ELF-1 (cell line): ENCODE measurements around the gene EXOC4.
"Not testable (repeated sequence)": the region's sequence is repeated elsewhere in the genome, so short reads cannot be mapped to it uniquely, and the experiment has no call there.

Experiments used
- DNase-seq: peaks from one replicate; pipeline ENCODE4 v3.0.0-alpha.2; 2016; ENCODE audit warnings: low read depth, low spot score

Gene EXOC4

DNA sequence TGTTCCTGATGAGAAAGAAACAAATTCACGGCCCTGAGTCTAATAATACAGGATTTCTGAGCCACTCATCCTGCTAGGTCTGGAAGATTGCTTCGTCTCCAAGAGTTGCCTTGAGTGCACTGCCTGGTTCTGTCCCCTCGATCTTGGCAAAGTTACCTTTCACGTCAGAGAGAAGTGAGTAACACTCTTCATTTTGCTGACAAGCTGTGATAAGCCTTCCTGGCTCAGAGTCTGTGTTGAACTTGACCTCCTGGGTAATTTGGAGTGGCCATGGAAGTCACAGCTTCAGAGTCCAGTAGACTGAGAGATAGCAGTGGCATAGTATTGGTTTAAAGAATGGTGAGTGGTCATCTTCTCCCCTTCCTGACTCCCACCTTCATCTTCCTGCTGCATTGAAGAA, 809.6 kb downstream of the EXOC4 start:
- DNase-seq: no peak

DNA sequence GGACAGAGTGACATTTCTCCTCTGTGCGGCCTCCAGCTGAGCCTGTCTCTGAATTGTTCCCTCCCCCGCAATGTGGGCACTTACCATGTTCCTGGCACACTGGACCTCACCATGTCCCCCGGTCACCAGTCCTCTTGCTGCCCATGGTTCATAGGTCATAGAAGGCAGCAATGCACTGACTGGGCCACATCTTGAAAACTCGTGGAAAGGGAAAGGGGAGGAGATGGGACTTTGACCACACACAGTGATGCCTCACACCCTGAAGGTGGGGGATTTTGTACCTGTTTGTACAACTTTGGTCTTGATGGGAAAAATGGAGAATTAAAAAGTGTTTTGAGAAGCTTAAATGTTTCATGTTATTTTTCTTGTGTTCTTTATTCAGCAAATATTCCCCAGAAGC, 812.5 kb downstream of the EXOC4 start:
- no peak for DNase-seq

DNA sequence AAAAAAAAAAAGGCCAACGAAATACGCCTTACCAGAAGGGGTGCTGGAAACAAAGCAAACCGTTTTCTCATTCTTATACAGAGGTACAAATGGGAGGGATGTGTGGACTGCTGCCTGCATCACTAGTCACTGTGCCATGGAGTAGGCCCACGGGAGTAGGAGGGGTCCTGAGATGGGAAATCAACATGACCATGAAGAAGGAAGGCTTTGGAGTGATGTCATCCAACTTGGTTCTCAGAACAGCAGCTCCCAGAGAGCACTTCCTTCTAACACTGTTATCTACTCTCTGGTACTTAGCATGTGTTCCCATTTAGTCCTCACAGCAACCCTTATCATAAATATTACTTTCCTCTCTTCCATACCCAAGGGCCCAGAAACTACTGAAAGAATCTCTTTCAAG, 814.3 kb downstream of the EXOC4 start:
- no peak for DNase-seq

DNA sequence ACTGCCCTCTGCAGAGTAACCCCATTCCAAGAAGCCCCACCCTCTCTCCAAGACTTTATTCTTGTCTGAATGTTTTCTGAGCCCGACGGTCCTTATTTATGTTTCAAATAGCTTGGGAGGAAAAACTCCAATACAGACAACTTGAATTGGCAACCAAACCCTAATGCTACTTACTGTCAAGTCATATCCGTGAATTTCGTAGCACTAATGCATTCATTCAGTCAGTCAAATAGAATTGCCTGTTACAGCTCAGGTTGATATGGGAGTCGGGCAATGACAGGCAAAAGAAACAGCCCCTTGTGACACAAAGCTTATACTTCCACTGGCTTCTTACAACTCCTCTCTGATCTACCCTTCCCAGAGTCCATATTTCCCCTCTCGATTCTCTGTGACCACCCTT, 815.8 kb downstream of the EXOC4 start:
- DNase-seq: no peak

DNA sequence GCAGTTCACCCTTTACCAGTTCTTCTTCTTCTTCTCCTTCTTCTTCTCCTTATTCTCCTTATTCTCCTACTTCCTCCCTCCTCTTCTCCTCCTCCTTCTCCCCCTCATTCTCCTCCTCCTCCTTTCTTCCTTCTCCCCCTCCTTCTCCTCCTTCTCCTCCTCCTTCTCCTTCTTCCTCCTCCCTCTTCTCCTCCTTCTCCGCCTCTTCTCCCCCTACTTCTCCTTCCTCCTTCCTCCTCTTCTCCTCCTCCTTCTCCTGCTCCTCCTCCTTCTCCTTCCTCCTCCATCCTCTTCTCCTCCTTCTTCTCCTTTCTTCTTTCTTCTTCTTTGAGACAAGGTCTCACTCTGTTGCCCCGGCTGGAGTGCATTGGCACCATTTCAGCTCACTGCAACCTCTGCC, 816.3 kb downstream of the EXOC4 start:
- DNase-seq: no peak

DNA sequence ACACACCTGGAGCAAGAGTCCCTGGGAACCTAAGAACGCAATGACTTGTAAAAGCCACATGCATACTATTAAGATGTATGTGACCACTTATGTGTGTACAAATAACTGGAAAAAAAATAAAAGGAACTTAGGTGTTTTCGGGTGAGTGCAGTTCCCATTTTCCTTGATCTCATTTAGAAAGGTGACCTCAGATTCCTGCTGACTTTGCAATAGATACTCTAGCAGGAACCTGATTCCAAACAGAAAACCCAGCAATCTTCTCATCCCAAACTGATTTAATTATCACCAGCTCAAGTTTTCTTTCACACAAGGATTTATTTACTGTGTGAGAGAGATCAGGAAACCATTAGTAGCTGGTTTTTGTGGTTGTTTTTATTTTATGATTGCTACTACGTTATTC, 817.8 kb downstream of the EXOC4 start:
- no peak for DNase-seq

DNA sequence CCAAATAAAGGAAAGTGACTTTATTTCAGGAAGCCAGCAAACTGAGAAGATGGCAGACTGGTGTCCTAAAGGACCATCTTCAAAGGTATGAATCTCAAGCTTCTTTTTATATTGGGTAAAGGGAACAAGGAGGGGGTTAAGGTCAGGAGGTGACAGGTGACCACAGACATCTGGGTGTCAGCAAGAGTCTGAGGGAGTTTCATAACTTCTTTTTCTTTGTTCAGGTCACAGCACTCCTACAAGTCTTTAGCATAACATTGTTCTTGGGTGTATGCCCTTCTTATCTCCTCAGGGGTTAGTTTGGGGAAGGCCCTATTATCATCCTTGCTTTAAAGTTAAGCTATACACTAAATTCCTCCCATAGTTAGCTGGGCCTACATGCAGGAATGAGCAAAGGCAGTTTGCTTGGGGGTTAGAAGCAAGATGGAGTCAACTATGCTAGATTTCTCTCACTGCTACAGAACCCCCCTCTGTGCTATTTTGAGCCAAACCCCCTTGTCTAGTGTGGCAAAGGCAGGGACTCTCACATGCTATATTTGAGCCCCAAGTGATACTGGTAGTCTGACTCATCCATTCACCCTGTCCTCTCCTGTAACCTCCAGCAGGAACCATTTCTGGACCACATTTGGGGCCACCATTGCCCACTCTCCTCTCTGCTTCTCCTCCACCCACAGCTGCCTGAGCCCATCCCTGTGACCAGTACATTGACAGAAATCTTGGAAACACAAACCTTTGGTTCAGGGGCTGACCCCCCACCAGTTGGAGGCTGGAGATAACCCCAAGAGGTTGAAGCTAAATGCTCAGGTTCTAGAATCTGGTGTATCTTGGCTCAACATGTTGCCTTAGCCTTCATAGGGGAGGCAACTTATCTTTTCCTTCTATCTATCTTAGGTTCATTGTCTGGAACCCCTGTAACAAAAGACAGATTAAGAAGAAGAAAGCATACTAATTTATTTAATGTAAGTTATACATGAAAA, 818.8 kb downstream of the EXOC4 start:
- DNase-seq: no peak

DNA sequence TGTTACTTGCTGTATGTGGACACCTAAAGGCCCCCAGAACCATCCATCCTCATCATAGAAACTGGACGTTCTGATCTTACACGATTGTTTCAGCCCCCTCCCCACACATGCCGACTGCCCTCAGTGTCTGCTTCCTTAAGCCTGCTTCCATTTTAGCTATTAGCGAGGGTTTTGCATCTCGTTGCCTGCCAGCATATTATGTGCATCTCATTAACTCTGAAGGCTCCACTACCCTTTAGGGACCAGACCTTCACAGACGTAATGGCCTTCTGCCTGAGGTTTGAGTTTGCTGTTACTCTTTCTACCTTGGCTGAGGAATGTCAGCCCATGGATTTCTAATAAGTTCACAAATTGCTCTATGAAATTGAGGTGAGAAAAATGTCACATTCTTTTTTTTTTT, 820.4 kb downstream of the EXOC4 start:
- no peak for DNase-seq

DNA sequence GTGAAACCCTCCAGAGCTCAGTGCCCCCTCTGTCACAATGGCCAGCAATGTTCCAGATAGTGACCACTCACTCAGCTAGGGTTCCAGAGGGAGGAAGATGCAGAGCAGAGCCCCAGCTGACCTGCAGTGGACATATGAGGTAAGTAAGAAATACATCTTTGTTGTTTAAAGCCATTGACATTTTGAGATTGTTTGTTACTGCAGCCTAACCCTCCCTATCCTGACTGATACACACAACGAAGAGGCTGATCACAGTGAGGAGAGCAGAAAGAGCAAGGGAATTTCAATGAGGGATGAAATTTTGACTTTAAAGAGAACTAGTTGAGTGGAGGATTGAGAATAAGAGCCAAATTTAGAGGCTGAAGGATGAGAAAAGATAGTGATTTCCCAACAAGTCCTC, 822.9 kb downstream of the EXOC4 start:
- no peak for DNase-seq

DNA sequence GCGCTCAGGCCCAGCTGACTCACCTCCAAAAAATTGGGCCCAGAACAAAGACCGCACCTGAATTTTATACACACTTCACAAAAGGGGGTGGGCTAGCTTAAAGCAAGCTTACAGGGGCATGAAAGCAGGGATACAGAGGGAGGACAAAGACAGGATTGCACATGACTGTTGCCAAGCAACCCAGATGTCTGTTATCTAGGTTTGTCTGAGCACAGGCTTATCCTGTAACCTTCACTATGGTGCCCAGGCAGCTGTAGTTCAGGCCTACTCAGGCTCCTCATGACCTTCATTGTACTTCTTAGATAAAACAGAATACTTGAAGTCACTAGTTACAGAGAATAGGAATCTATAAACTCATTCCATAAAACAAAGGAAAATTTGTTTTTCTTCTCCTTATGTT, 824.7 kb downstream of the EXOC4 start:
- DNase-seq: not testable (repeated sequence)

DNA sequence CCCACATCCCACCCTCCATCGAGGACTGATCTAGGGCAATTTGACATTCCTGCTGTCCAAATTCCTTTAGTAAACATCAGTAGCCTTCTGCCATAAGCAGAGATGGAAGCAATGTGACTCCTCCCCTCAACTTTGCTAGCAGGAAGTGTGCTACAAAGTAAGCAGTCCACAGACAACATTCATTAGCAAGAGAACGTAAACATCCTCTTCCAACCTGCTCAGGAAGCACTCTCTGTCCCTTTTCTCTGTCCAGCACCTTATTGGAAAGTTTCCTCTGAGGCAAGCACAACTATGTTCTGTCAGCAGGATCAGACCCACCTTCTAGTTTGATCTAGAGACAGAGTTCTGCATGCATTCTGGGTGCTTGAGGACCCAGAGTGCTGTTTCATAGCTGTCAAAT, 826.1 kb downstream of the EXOC4 start:
- no peak for DNase-seq

DNA sequence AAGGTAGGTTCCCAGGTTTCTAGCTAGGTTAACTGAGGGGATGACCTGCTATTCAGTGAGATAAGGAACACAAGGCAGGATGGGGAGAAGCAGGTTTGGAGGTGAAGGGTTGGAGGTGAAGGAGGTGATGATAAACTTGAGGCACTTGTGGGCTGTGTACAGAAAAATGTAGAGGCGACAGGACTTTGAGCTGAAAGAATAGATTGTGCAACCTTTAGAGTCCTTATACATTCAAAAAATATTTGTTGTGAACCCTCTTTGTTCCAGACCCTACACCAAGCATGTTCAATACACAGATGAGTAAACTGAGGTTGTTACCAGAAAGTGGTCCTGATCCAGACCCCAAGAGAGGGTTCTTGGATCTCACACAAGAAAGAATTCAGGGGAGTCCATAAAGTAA, 828.8 kb downstream of the EXOC4 start:
- DNase-seq: no peak

DNA sequence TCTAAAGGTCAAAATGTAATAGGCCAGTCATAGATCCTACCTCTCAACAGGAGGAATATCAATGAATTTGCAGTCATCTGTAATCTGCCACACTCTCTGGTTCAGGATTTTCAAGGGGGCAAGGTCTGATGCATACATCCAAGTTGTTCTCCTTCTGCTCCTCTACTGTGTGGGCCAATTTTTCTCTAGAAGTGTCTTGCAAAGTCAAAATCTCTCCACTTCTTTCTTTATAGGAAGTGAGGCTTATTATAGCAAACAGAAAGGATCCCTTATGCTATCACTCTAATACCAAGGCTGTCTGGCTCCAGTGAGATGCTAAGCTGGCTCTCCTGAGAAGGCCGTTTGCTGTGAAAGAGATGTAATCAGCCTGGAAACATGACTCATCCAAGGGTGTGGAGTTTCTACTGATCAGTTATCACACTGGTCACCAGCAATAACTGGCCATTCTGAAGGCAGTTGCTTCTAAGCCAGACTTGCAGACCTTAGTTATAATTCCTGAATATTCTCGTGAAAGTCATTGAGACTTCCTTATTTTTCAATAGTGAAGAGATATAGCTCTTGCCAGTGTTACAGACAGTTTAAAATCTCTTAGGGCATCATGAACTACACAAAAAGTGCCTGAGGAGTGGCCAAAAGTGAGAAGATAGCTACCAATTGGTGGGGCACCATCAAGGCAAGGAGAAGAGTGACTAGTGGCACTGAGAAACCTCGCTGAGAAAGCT, 831.0 kb downstream of the EXOC4 start:
- no peak for DNase-seq

DNA sequence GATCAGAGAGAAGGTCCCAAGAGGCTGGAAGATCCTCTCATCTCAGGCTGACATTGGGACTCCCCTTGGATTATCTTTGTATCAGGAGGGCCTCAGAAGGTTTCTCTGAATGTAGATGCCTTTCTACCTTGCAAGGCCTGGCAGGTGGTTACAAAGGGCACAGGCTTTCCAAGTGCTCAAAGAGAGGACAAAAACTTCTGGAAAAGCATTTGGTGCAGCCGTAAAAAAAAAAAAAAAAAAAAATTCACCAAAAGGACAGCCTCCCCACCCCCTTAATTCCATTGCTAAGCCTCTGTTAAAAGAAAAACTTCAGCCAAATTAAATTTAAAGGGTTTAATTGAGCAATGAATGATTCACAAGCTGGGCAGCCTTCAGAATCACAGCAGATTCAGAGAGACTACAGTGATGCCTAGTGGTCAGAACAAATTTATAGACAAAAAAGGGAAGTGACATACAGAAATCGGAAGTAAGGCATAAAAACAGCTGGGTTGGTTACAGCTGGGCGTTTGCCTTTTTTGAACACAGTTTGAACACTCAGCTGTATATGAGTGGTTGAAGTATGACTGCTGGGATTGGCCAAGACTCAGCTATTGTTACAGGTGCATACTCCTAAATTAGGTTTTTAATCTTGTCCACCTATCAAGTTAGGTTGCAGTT, 831.7 kb downstream of the EXOC4 start:
- DNase-seq: no peak

DNA sequence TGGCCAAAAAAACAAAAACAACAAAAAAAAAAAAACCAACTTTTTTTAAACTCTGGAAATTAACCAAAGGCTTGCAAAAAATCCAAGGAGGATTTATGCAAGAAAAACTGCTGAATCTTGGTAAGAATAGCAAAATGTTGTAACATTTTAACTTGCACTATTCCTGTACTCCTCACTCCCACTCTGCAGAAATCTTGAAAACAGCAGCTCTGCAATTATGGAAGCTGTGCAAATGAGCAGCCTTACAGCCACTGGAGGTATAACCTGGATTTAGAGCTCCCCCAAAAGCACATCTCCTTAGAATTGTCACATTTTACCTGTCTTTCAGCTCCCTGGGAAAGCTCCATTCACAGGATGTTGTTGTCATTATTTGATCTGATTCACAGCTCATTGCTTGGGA, 832.4 kb downstream of the EXOC4 start:
- DNase-seq: no peak

DNA sequence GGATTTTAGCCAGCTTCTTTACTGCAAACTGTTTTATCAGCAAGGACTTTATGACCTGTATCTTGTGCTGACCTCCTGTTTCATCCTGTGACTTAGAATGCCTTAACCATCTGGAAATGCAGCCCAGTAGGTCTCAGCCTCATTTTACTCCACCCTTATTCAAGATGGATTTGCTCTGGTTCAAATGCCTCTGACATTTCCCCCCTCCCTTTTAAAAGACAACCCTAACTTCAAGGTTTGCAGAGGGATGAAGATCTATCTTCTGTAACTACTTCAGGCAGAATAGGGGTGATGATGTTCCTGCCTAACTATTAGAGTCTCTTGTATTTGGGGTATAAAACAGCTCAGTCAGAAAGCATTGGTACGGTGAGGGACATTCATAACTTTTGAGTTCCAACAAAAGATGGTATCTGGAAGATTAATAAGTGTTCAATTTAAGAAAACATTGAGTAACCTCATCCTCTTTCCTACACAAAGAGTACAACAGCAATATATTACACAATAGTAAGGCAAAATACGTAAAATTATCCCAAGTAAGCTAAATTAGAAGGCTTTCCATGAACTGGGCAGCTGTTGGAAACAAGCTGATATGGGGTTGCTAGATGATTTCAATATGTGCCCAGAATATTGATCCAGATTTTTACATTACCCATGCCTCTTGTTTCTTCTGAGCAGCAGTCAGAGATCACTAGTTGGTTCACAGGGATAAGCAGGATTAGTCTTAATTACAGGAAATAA, 834.3 kb downstream of the EXOC4 start:
- DNase-seq: no peak

DNA sequence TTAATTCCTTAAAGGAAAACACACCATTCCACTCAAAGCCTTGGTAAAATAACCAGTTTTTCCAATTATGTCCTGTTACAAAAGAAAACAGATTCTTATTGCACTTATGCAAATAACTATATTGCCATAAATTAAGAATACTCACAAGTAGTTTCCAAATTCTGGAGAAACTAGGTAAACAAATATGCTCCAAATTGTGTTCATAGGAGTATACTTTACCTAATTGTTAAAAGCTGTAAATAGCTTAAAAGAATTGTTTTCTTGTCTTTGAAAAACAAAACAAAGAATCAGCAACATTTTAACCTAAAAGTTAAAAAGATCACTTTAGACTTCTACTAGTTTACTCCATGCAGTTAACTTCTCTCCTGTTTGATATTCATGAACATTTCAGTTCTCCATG, 835.3 kb downstream of the EXOC4 start:
- DNase-seq: no peak

DNA sequence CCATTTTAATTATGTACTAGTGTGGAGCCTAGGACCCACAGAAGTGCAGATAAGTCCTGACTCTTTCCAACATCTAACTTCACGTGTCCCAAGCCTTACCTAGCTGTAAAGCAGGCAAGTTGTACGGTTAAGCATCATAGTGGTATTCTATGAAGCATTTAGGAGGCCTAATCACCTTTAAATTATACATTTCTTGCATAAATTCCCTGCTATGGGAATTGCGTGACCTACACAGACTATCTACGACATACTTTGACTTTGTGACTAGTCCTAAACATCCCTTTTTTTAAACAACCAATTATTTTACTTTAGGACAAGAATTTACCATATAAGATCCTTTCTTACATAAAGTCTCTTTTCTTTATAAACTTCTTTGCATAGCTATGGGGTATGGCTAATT, 836.6 kb downstream of the EXOC4 start:
- no peak for DNase-seq

DNA sequence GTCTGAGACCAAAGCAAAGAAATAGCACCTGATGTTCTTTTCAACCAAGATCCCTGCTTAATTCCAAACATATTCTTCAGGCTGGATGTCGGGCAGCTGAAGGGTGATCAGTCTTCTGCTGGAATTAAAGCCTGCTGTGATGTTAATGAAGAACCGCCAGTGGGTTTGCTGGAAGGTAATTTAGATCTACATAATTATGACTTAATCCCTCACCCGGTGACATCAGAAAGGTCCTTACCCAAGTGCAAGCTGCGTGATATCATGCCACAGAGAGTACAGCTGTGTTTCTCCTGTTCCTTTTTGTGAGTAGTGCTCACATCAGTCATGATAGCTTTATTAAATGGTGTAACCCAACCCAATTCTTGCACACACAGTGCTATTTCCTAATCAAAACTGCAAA, 845.2 kb downstream of the EXOC4 start:
- peak; percentile 49 for DNase-seq

DNA sequence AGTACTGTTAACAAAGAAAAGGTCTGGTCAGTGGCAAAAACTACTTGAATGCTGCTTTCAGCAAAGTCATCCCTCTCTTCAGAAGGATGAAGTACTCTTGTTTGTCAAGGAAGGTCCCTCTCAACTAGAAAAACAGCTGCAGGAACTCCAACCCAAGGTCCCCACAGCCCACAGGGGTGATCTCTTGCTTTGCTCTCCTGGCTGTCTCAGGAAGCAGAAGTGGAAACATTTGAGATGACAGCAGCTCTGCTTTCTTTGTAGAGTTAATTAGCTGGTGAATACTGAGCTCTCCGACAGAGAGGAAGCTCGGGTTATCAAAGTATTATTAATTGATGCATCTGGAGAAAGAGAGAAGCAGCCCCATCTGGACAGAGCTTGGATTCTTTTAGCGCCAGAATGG, 848.8 kb downstream of the EXOC4 start:
- DNase-seq: no peak

DNA sequence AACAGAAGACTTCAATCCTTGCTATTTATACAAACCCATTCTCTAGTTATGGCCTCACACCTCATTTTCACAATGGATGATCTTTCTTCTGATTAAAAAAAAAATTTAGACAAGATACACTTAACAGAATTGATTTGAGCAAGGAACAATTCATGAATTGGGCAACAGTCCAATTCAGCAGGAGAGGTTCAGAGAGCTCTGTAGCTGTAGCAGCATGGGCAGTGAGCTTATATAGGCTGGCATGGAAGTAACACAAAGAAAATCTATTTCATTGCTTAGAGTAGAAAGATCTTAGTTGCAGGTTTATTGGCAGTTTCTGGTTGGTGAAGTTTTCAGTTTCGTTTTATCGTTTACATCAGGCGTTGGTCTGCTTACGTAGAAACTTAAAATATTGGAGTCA, 851.3 kb downstream of the EXOC4 start:
- no peak for DNase-seq

DNA sequence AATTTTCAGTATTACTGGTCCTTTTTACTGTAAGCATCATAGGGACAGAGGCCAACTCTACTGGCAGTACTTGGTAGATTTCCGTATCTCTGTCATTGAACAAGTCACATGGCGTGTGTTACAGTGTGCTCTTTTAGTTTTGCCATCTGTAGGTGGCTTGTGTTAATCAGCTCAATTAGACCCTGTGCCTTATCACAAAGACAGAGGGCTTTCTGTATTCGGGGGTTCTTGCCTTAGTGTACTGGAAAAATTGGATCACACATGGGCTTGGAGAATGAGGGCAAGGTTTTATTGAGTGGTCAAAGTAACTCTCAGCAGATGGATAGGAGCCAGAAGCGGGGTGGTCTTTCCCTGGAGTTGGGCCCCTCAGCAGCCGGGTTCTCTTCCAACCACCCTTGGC, 853.0 kb downstream of the EXOC4 start:
- no peak for DNase-seq
